ENCODE data around the gene SOS2.

- no peak for TF ChIP-seq CTCF (IDR thresholded peaks at IDR 0.05; ENCODE audit: low read length)
- no peak for TF ChIP-seq EZH2phosphoT487 (IDR thresholded peaks at IDR 0.05; ENCODE audit: low read length)
- no peak for TF ChIP-seq EZH2 (optimal IDR thresholded peaks at IDR 0.05; ENCODE audit: low read depth, low read length)
Observed at GRCh38 chr14:50084666-50085065, 146.7 kb downstream of the SOS2 start.

All from MM.1S (cell line).